A673 (cell line): Measurements from ENCODE around the gene METTL9. TPM values are rescaled to one million over a fixed set of nuclear protein-coding genes. Genes with fewer than 3 reads are reported as not detected.

ENCODE experiments used
- BruUV-seq: library from RNA; stranded (reverse); fragments of 400-500 nt; replicated peaks from 2 replicates; lab custom pipeline; 2021; lab: Mats Ljungman, UMichigan
- CTCF ChIA-PET: fragments of 300-600 bp; sonication (Branson Sonifier 250); formaldehyde crosslinking; loops from one replicate; lab custom pipeline; 2022; ENCODE audit warnings: antibody characterized with exemption; lab: Charles Lee
- POLR2A ChIA-PET: fragments of 300-600 bp; sonication (Branson Sonifier 250); formaldehyde crosslinking; loops from one replicate; lab custom pipeline; 2022; ENCODE audit warnings: antibody characterized with exemption; ENCODE audit not compliant: low non-redundant PET; lab: Charles Lee
- DNase-seq: peaks from one replicate; pipeline ENCODE4 v3.0.0-alpha.2; 2015; ENCODE audit warnings: low spot score
- H3K27ac ChIP-seq: fragments of 200-600 bp; sonication (generic); 2 replicates; pipeline ENCODE4 v1.5.1; 2016; ENCODE audit warnings: mixed run types, low read depth, mild to moderate bottlenecking, mixed read lengths, antibody characterized with exemption, low read length; ENCODE audit not compliant: poor library complexity, severe bottlenecking
- H3K27me3 ChIP-seq: fragments of 200-600 bp; sonication (generic); replicated peaks from 2 replicates; pipeline ENCODE4 v1.6.1; 2017; ENCODE audit warnings: mixed run types, low read depth, mild to moderate bottlenecking, mixed read lengths, antibody characterized with exemption, low read length; ENCODE audit not compliant: insufficient read depth, poor library complexity
- H3K36me3 ChIP-seq: fragments of 200-600 bp; sonication (generic); 2 replicates; pipeline ENCODE4 v1.6.1; 2016; ENCODE audit warnings: mixed run types, mild to moderate bottlenecking, mixed read lengths, antibody characterized with exemption, low read length; ENCODE audit not compliant: insufficient read depth, poor library complexity, severe bottlenecking
- H3K4me1 ChIP-seq: fragments of 200-600 bp; sonication (generic); 2 replicates; pipeline ENCODE4 v1.6.1; 2017; ENCODE audit warnings: mixed run types, mild to moderate bottlenecking, mixed read lengths, antibody characterized with exemption, low read length; ENCODE audit not compliant: insufficient read depth, poor library complexity, severe bottlenecking
- H3K4me3 ChIP-seq: fragments of 200-600 bp; sonication (generic); 2 replicates; pipeline ENCODE4 v1.5.1; 2016; ENCODE audit warnings: low read depth, mixed run types, mild to moderate bottlenecking, mixed read lengths, low read length; ENCODE audit not compliant: poor library complexity, severe bottlenecking
- H3K9me3 ChIP-seq: fragments of 200-600 bp; sonication (generic); 2 replicates; pipeline ENCODE4 v1.6.1; 2016; ENCODE audit warnings: mixed run types, low read depth, mild to moderate bottlenecking, mixed read lengths, antibody characterized with exemption, low read length; ENCODE audit not compliant: poor library complexity, severe bottlenecking
- CTCF ChIP-seq: fragments of 300-800, 200-600 bp; sonication (generic); conservative IDR thresholded peaks from 2 replicates; pipeline ENCODE4 v1.5.1; 2017; ENCODE audit warnings: low read depth, mild to moderate bottlenecking, antibody characterized with exemption, low read length, moderate library complexity, mixed read lengths
- EZH2 ChIP-seq: fragments of 200-600 bp; sonication (generic); IDR thresholded peaks from 2 replicates; pipeline ENCODE4 v1.6.1; 2017; ENCODE audit warnings: borderline replicate concordance, low read depth, mild to moderate bottlenecking, mixed read lengths, antibody characterized with exemption, low read length; ENCODE audit not compliant: poor library complexity, severe bottlenecking
- intact Hi-C: fragments of 100-400 bp; cut with micrococcal nuclease; formaldehyde crosslinking; loops from one replicate; pipeline ENCODE4 v1.10.0; 2022; ENCODE audit not compliant: unreplicated experiment
- total RNA-seq: library from RNA; stranded (reverse); gene quantifications from 2 replicates; pipeline ENCODE4 v1.2.3, GENCODE V29; 2021

Gene METTL9
- total RNA-seq, 1 experiment from 2014 or later: 151 TPM

GRCh38 chr16:21598206-21598605 is 1.2 kb upstream of the METTL9 start:
- POLR2A ChIA-PET: no interaction called here
- BruUV-seq: no TSS peak
- intact Hi-C loops: loop anchor here (5.0 kb wide), 1 partner anchor 44 kb away; no protein-coding TSS in a partner anchor

GRCh38 chr16:21598701-21599121 is 666 bp upstream of the METTL9 start:
- intact Hi-C loops: loop anchor here (5.0 kb wide), 1 partner anchor 44 kb away; no protein-coding TSS in a partner anchor
- no peak for DNase-seq
- TF ChIP-seq CTCF: no peak
- no peak for TF ChIP-seq EZH2
- Histone ChIP-seq H3K27me3 (no peaks in the 10 kb centered on the region), H3K36me3 (no peaks in the 10 kb centered on the region), H3K9me3 (no peaks in the 10 kb centered on the region), H3K4me1 (peaks cover 16% of the 10 kb centered on the region), H3K27ac (peak overlapping the region; percentile 95), H3K4me3 (peak overlapping the region; percentile 94)
- TSS peak; percentile 93 for BruUV-seq
- POLR2A ChIA-PET: no interaction called here
- CTCF ChIA-PET: no interaction called here

More at GRCh38 chr16:21598206-21598605, 1.2 kb upstream of the METTL9 start:
- Histone ChIP-seq H3K27ac (no peak overlapping the region), H3K36me3 (no peaks in the 10 kb centered on the region), H3K4me1 (peaks cover 16% of the 10 kb centered on the region), H3K27me3 (no peaks in the 10 kb centered on the region), H3K4me3 (peak overlapping the region; percentile 94), H3K9me3 (no peaks in the 10 kb centered on the region)
- CTCF ChIA-PET: no interaction called here
- no peak for DNase-seq
- TF ChIP-seq EZH2 (no peak), CTCF (no peak)

GRCh38 chr16:21600031-21600773 is 825 bp downstream of the METTL9 start:
- peak overlapping the region; percentile 94 for H3K4me3 ChIP-seq
- peak; percentile 39 for DNase-seq
- H3K4me1 ChIP-seq: peaks cover 23% of the 10 kb centered on the region
- no peaks in the 10 kb centered on the region for H3K9me3 ChIP-seq
- BruUV-seq: no TSS peak
- TF ChIP-seq EZH2 (no peak), CTCF (no peak)
- H3K27ac ChIP-seq: peak overlapping the region; percentile 95
- no peaks in the 10 kb centered on the region for H3K27me3 ChIP-seq
- intact Hi-C loops: no loop called here
- ChIA-PET CTCF (no interaction called here), POLR2A (interaction anchor here (0.5 kb wide), 1 partner anchor 46 kb away, joined by 12 read pairs; no protein-coding TSS in a partner anchor)
- no peaks in the 10 kb centered on the region for H3K36me3 ChIP-seq
